ENCODE measurements around the gene RORB.

The RORB gene

GRCh38 chr9:74589576-74589975, 92.4 kb downstream of the RORB start:
- DNase-seq (ENCODE audit: extremely low read depth in 1 of 2, low read depth in 1 of 2): no peak

GRCh38 chr9:74595286-74595685, 98.2 kb downstream of the RORB start:
- no peak for DNase-seq (ENCODE audit: extremely low read depth in 1 of 2, low read depth in 1 of 2)

DNA sequence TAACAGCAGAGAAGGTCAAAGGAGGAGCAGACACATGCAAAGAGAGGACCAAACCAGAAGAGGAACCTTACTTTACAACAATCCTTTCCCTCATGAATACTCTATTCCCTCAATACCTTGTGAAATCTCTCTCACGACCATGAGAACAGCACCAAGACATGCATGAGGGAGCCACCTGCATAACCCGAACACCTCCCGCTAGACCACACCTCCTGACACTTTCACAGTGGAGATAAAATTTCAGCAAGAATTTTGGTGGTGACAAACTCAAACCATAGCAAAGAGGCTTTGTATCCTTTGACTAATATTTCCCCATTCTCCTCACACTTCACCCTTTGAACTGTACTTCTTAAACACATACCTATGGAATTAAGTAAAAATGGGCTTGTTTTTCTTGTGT, 101.7 kb downstream of the RORB start:
- DNase-seq (ENCODE audit: extremely low read depth in 1 of 2, low read depth in 1 of 2): no peak

DNA sequence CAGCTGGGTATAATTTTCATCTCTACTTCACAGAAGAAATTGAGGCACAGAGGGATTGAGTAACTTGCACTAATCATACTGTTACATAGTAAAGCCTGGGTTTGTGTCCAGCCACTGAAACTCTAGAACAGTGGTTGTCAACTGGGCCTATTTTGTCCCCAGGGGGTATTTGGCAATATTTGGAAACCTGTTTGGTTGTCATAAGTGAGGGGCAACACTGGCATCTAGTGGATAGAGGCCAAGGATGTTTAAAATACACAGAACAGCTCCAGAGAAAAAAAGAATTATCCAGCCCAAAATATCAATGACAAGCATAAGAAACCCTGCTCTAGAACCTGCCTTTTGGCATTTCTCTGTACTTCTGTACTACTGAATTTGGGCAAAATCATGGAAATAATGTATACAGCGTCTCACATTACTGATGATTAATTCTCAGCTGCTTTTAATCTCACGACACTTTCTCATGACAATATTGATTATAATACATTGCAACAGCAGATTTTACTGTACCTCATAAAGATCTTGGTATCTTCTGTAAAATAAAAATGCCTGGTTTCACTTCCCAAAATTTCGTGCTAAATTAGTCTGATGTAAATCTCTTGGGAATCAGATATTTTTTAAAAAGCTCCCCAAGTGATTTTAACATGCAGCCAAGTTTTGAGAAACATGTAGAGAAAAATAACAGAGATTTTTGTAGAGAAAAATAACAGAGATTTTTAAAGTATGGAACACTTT, 112.7 kb downstream of the RORB start:
- DNase-seq (ENCODE audit: extremely low read depth in 1 of 2, low read depth in 1 of 2): no peak

GRCh38 chr9:74610523-74611061, 113.5 kb downstream of the RORB start:
- DNase-seq (ENCODE audit: extremely low read depth in 1 of 2, low read depth in 1 of 2): no peak

DNA sequence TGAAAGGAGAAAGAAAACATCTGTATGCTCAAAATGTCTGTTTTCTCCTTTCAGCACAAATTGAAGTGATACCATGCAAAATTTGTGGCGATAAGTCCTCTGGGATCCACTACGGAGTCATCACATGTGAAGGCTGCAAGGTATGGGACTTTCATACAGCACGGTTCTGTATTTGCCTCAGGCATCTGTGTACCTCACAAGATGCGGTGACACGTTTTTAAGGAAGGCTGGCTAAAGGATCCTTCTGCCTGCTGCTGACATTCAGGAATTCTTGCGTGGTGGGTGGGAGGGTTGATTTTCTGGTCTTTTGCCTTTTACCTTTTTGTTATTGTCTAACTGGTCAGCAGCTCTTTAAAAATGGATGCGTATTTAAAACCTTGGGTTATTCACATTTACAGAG, 133.1 kb downstream of the RORB start:
- no peak for DNase-seq (ENCODE audit: extremely low read depth in 1 of 2, low read depth in 1 of 2)

GRCh38 chr9:74639112-74639511, 142.0 kb downstream of the RORB start:
- DNase-seq (ENCODE audit: extremely low read depth in 1 of 2, low read depth in 1 of 2): no peak

DNA sequence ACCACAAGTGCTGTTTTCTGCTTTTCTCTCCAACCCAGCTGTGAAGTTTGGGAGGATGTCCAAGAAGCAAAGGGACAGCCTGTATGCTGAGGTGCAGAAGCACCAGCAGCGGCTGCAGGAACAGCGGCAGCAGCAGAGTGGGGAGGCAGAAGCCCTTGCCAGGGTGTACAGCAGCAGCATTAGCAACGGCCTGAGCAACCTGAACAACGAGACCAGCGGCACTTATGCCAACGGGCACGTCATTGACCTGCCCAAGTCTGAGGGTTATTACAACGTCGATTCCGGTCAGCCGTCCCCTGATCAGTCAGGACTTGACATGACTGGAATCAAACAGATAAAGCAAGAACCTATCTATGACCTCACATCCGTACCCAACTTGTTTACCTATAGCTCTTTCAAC, 145.2 kb downstream of the RORB start:
- no peak for DNase-seq (ENCODE audit: extremely low read depth in 1 of 2, low read depth in 1 of 2)

GRCh38 chr9:74643303-74643923, 146.3 kb downstream of the RORB start:
- DNase-seq (ENCODE audit: extremely low read depth in 1 of 2, low read depth in 1 of 2): no peak

GRCh38 chr9:74644023-74644422, 146.9 kb downstream of the RORB start:
- DNase-seq (ENCODE audit: extremely low read depth in 1 of 2, low read depth in 1 of 2): no peak

- no peak for DNase-seq (ENCODE audit: extremely low read depth in 1 of 2, low read depth in 1 of 2)
Measured at GRCh38 chr9:74645007-74645639, 148.0 kb downstream of the RORB start.

DNA sequence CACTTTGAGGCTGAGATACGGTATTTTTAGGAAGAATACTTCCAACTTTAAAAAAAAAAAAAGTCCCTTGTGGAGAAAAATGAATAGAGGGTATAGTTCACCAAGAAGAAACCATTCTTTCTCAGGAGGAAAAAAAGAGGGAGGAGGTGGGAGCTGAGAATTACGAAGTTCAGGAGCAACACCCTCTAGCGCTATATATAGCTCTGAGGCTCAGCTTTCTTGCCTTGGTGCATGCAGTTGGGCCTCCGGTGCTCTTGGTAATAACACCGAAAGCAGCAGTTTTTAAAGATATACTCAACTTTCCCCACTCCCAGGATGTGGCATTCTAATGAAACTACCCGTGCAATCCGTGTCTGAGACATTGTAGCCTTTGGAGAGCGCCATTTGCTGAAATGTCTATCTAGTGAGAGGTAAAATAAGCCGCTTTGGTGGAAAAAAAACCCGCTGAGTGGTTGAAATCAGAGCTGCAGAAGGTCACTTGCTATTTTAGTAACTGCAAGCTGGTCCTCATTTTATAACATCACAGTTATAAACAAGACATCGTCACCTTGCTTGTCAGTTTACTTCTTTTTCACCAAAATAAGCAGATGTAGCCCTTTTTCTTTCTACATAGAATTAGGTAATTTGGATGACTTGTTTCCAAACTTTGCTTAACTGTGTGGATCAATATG, 156.4 kb downstream of the RORB start:
- no peak for DNase-seq (ENCODE audit: extremely low read depth in 1 of 2, low read depth in 1 of 2)

GRCh38 chr9:74662674-74663073, 165.5 kb downstream of the RORB start:
- DNase-seq (ENCODE audit: extremely low read depth in 1 of 2, low read depth in 1 of 2): no peak

DNA sequence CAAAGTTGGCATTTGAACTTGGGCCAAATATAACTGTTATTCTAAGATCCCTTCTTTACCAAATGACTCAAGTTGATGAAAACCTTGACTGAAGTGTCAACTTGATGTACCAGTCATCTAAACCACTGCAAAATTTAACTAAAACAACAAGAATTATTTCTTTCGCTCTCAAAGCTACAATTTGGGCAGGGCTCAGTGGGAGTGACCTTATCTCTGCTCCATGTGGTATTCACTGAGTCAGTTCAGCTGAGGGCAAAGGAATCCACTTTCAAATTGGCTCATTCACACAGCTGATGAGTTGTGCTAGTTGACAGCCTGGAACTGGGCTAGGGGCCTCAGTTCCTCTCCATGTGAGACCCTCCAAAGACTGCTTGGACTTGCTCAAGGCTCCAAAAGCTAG, 166.3 kb downstream of the RORB start:
- no peak for DNase-seq (ENCODE audit: extremely low read depth in 1 of 2, low read depth in 1 of 2)

- no peak for DNase-seq (ENCODE audit: extremely low read depth in 1 of 2, low read depth in 1 of 2)
Measured at GRCh38 chr9:74666625-74667316, 169.6 kb downstream of the RORB start.

- no peak for DNase-seq (ENCODE audit: extremely low read depth in 1 of 2, low read depth in 1 of 2)
Measured at GRCh38 chr9:74672237-74672636, 175.1 kb downstream of the RORB start.

- DNase-seq (ENCODE audit: extremely low read depth in 1 of 2, low read depth in 1 of 2): no peak
Measured at GRCh38 chr9:74674077-74674476, 176.9 kb downstream of the RORB start.

DNA sequence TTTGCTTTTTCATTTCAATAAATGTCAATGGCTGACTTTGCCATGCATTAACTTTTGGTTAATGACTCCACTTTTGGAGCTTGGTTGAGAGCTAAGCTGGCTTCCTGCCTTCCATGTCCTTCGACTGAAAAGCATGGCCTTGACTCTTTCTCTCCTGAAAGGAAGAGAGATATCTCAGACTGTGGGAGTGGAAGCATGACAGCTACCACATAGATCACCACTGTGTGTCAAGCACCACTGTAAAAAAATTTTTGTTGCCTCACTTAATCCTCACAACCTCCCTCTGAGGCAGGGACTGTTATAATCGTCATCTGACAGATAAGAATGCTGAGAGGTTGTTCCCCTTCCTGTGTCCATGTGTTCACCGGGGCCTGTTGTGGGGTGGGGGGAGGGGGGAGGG, 184.8 kb downstream of the RORB start:
- DNase-seq (ENCODE audit: extremely low read depth in 1 of 2, low read depth in 1 of 2): no peak

GRCh38 chr9:74683322-74683721, 186.2 kb downstream of the RORB start:
- DNase-seq (ENCODE audit: extremely low read depth in 1 of 2, low read depth in 1 of 2): no peak

GRCh38 chr9:74691058-74691457, 193.9 kb downstream of the RORB start:
- DNase-seq (ENCODE audit: extremely low read depth in 1 of 2, low read depth in 1 of 2): no peak

- DNase-seq (ENCODE audit: extremely low read depth in 1 of 2, low read depth in 1 of 2): no peak
Measured at GRCh38 chr9:74696520-74696919, 199.4 kb downstream of the RORB start.
